ENCODE results near the gene GATD1.

GATD1 gene

DNA sequence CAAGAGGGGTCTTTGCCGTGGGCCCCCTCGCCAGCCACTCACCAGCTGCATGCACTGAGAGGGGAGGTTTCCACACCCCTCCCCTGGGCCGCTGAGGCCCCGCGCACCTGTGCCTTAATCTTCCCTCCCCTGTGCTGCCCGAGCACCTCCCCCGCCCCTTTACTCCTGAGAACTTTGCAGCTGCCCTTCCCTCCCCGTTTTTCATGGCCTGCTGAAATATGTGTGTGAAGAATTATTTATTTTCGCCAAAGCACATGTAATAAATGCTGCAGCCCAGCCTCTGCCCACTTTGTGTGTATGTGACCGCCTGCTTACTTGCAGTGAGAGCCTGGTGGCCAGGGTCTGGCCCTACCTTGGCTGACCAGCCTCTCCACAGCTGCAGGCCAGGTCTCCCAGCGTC, 47.7 kb upstream of the GATD1 start:
- H3K4me1 ChIP-seq: no peaks in the 10 kb centered on the region
- TF ChIP-seq CTCF (IDR thresholded peaks at IDR 0.05): no peak
- no peak overlapping the region for H3K27ac ChIP-seq
- H3K9ac ChIP-seq: no peak overlapping the region
- no peaks in the 10 kb centered on the region for H3K27me3 ChIP-seq (ENCODE audit: control insufficient read depth, insufficient read depth, low read length)
- H3K4me2 ChIP-seq (ENCODE audit: low read length): no peak overlapping the region
- H3K9me3 ChIP-seq (ENCODE audit: control insufficient read depth, low read length): no peaks in the 10 kb centered on the region
- H3K36me3 ChIP-seq (ENCODE audit: control insufficient read depth, insufficient read depth, low read length): no peaks in the 10 kb centered on the region
- no peak overlapping the region for H2AFZ ChIP-seq
- H3K4me3 ChIP-seq (ENCODE audit: low read depth, low read length): no peak overlapping the region
- peaks cover 2% of the 10 kb centered on the region for H3K79me2 ChIP-seq

DNA sequence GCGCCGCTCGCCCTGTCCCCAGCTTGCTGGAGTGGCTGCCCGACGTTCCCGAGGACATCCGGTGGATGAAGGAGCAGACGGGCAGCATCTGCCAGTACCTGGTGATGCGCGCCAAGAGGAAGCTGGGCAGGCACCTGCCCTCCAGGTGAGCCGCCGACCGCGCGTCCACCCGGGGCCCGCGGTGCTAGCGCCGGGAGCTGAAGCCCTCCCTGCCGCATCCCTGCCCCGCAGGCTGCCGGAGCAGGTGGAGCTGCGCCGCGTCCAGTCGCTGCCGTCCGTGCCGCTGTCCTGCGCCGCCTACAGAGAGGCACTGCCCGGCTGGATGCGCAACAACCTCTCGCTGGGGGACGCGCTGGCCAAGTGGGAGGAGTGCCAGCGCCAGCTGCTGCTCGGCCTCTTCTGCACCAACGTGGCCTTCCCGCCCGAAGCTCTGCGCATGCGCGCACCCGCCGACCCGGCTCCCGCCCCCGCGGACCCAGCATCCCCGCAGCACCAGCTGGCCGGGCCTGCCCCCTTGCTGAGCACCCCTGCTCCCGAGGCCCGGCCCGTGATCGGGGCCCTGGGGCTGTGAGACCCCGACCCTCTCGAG, 47.1 kb upstream of the GATD1 start:
- Histone ChIP-seq H3K27ac (no peak overlapping the region), H3K9ac (no peak overlapping the region), H2AFZ (no peak overlapping the region), H3K27me3 (ENCODE audit: control insufficient read depth, insufficient read depth, low read length) (no peaks in the 10 kb centered on the region), H3K4me1 (no peaks in the 10 kb centered on the region), H3K79me2 (peaks cover 2% of the 10 kb centered on the region), H3K9me3 (ENCODE audit: control insufficient read depth, low read length) (no peaks in the 10 kb centered on the region), H3K4me3 (ENCODE audit: low read depth, low read length) (no peak overlapping the region), H3K36me3 (ENCODE audit: control insufficient read depth, insufficient read depth, low read length) (no peaks in the 10 kb centered on the region), H3K4me2 (ENCODE audit: low read length) (no peak overlapping the region)
- TF ChIP-seq CTCF (IDR thresholded peaks at IDR 0.05): no peak

DNA sequence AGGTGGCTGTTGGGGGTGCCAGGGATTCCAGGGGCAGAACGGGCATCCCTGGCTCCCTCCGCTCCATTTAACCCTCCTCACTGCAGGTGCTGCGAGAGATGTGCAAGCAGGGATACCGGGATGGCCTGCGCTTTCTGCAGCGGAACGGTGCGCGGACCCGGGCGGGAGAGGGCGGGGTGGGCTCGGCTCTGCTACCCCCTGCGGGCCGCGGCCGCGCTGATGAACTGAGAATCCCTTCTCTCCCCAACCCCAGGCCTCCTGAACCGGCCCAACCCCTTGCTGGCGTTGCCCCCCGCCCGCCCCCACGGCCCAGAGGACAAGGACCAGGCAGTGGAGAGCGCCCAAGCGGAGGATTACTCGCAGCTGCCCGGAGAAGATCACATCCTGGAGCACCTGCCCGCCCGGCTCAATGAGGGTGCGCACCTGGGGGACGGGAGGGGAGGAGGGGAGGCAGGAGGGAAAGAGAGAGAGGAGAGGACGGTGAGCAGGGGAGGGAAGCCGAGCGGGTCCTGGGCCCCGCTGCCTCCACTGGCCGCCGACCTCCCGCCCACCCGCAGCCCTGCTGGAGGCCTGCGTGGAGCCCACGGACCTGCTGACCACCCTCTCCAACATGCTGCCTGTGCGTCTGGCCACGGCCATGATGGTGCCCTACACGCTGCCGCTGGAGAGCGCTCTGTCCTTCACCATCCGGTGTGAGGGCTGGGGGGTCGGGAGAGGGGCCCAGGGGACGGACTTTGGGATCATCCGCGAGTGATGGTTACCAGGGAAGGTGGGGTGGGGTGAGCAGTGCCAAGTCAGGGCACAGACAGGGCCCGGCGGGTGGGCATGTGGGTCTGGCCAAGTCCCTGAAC, 46.4 kb upstream of the GATD1 start:
- Histone ChIP-seq H3K27ac (no peak overlapping the region), H3K36me3 (ENCODE audit: control insufficient read depth, insufficient read depth, low read length) (no peaks in the 10 kb centered on the region), H3K27me3 (ENCODE audit: control insufficient read depth, insufficient read depth, low read length) (no peaks in the 10 kb centered on the region), H3K4me1 (peaks cover 4% of the 10 kb centered on the region), H3K4me2 (ENCODE audit: low read length) (no peak overlapping the region), H3K9ac (no peak overlapping the region), H3K9me3 (ENCODE audit: control insufficient read depth, low read length) (no peaks in the 10 kb centered on the region), H3K79me2 (peaks cover 2% of the 10 kb centered on the region), H2AFZ (no peak overlapping the region), H3K4me3 (ENCODE audit: low read depth, low read length) (no peak overlapping the region)
- no peak for TF ChIP-seq CTCF (IDR thresholded peaks at IDR 0.05)

DNA sequence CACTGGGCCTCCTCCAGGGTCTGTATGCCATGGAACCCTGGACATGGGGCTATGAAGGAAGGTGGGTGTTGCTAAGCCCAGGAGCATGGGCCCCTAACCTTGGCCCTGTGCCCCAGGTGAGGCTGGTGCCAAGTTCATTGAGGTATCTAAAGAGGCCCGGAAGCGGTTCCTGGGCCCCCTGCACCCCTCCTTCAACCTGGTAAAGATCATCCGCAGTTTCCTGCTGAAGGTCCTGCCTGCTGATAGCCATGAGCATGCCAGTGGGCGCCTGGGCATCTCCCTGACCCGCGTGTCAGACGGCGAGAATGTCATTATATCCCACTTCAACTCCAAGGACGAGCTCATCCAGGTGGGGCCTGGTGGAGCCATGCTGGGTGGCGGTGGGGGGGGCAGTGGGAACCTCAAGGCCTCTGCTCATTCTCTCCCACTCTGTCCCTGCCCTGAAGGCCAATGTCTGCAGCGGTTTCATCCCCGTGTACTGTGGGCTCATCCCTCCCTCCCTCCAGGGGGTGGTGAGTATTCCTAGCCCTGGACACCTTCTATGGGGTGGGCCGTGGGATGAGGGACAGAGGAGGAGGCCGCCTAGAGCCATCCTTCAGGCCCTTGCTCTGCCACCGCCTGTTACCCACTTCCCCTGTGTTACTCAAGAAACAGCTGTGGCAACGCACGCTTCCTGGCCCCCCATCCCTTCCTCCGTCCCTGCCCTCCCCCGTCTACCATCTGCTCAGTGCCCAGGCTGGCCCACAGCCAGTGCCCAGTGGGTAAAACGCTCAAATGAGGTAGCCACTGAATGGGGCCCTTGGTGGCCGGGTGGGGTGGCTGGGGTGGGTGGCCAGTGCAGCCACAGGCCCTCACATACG, 44.5 kb upstream of the GATD1 start:
- no peak overlapping the region for H3K4me2 ChIP-seq (ENCODE audit: low read length)
- no peak for TF ChIP-seq CTCF (IDR thresholded peaks at IDR 0.05)
- H2AFZ ChIP-seq: no peak overlapping the region
- H3K27me3 ChIP-seq (ENCODE audit: control insufficient read depth, insufficient read depth, low read length): no peaks in the 10 kb centered on the region
- H3K36me3 ChIP-seq (ENCODE audit: control insufficient read depth, insufficient read depth, low read length): no peaks in the 10 kb centered on the region
- no peak overlapping the region for H3K9ac ChIP-seq
- peaks cover 5% of the 10 kb centered on the region for H3K4me1 ChIP-seq
- H3K9me3 ChIP-seq (ENCODE audit: control insufficient read depth, low read length): no peaks in the 10 kb centered on the region
- no peak overlapping the region for H3K27ac ChIP-seq
- no peak overlapping the region for H3K4me3 ChIP-seq (ENCODE audit: low read depth, low read length)
- peaks cover 2% of the 10 kb centered on the region for H3K79me2 ChIP-seq
